ENCODE data around the gene MAP2.

GRCh38 chr2:209523867-209524266 is 100.0 kb downstream of the MAP2 start:
- TF ChIP-seq CTCF (IDR thresholded peaks at IDR 0.05) (no peak), EZH2 (IDR thresholded peaks at IDR 0.05; ENCODE audit: borderline replicate concordance, insufficient read depth, low read depth, low read length, poor library complexity, severe bottlenecking) (no peak)

Measured in B cell (primary cell).